K562 (cell line): ENCODE measurements around the gene PPP2R3B.

Source experiments
- CTCF ChIP-seq, 3 experiments: IDR thresholded peaks in 2 of 3; conservative IDR thresholded peaks in 1 of 3; 2 replicates each; pipeline ENCODE4 v1.5.1; 2011 to 2012; ENCODE audit warnings: low read length in 3 of 3, mild to moderate bottlenecking in 3 of 3, control low read depth in 2 of 3, improper control_type of control experiment in 1 of 3, inconsistent platforms in 1 of 3, low read depth in 1 of 3, mixed read lengths in 1 of 3, moderate library complexity in 1 of 3; ENCODE audit not compliant: insufficient read depth in 2 of 3
- EP300 ChIP-seq: IDR thresholded peaks from 2 replicates; pipeline ENCODE4 v1.6.1; 2012; ENCODE audit warnings: low read length, improper control_type of control experiment
- FOXJ3 ChIP-seq: sonication (generic); formaldehyde crosslinking; IDR thresholded peaks from 2 replicates; pipeline ENCODE4 v1.4.0; 2020; ENCODE audit warnings: mild to moderate bottlenecking, missing genetic modification reagents
- HDAC6 ChIP-seq: IDR thresholded peaks from 2 replicates; pipeline ENCODE4 v1.6.1; 2012; ENCODE audit warnings: low read depth, mild to moderate bottlenecking, control low read depth, inconsistent platforms, low read length, moderate library complexity
- KAT7 ChIP-seq: sonication (generic); formaldehyde crosslinking; IDR thresholded peaks from 2 replicates; pipeline ENCODE4 v1.8.0; 2022; ENCODE audit warnings: missing genetic modification reagents, mild to moderate bottlenecking, borderline replicate concordance
- MEF2A ChIP-seq: IDR thresholded peaks from 2 replicates; pipeline ENCODE4 v1.6.1; 2011; ENCODE audit warnings: low read depth, mild to moderate bottlenecking, low read length, moderate library complexity; ENCODE audit not compliant: control insufficient read depth
- NCOA4 ChIP-seq: fragments of 450-650 bp; IDR thresholded peaks from 2 replicates; pipeline ENCODE4 v1.6.1; 2018; ENCODE audit warnings: mild to moderate bottlenecking; ENCODE audit not compliant: partially characterized antibody
- NR3C1 ChIP-seq: sonication (generic); formaldehyde crosslinking; IDR thresholded peaks from 2 replicates; pipeline ENCODE4 v1.8.1; 2022; ENCODE audit warnings: missing genetic modification reagents
- SMAD1 ChIP-seq: fragments of 150-350 bp; IDR thresholded peaks from 2 replicates; pipeline ENCODE4 v1.6.1; 2014; ENCODE audit warnings: low read length, low read depth; ENCODE audit not compliant: partially characterized antibody
- TEAD2 ChIP-seq: fragments of 450-650 bp; IDR thresholded peaks from 2 replicates; pipeline ENCODE4 v1.6.1; 2016; ENCODE audit warnings: missing genetic modification characterization, control low read depth, missing compliant biosample characterization
- WHSC1 ChIP-seq: IDR thresholded peaks from one replicate; pipeline ENCODE4 v1.6.1; 2012; ENCODE audit warnings: low read length, control low read depth, inconsistent platforms

- no peak for TF ChIP-seq EP300
- no peak for TF ChIP-seq CTCF (IDR thresholded peaks at IDR 0.05 in 2 of 3, conservative IDR thresholded peaks at IDR 0.05 in 1 of 3; ENCODE audit: insufficient read depth in 2 of 3, low read depth in 1 of 3, low read length in 3 of 3)
- TF ChIP-seq FOXJ3 (CRISPR knock-in tag) = no peak
- no peak for TF ChIP-seq TEAD2 (tag)
- TF ChIP-seq SMAD1 = no peak
- no peak for TF ChIP-seq MEF2A
- no peak for TF ChIP-seq NR3C1 (CRISPR knock-in tag)
- no peak for TF ChIP-seq WHSC1
- no peak for TF ChIP-seq HDAC6
- no peak for TF ChIP-seq KAT7 (CRISPR knock-in tag)
- no peak for TF ChIP-seq NCOA4
Measured at GRCh38 chrX:369563-370101, 17.1 kb downstream of the PPP2R3B start.
